HG03139 (cell line): ENCODE results near the gene DOCK1.
"Not testable (repeated sequence)": the region's sequence is repeated elsewhere in the genome, so short reads cannot be mapped to it uniquely, and the experiment has no call there.

Experiments used
- ATAC-seq: cut with Tn5 transposase; IDR thresholded peaks from one replicate; pipeline ENCODE4 v1.9.1; 2021; ENCODE audit not compliant: unreplicated experiment

Gene DOCK1

DNA sequence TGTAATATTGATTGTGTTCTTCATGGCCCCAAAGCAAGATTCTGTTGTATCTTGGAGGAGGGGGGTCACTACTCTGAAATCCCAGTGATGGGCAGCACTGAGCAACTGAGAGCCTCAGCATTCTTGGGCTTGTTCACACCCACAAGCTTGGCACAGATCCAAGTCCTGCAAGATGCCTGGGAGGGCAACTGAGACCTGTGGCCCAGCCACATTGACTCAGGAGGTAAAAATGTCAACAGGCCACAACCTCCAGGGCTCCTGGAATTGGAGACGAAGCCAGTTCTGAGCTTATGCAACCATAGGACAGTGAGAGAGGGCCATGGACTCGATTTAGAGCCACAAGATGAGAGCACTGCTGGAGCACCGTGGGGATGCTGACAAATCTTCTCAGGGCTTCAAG, 3.1 kb upstream of the DOCK1 start:
- ATAC-seq: no peak

DNA sequence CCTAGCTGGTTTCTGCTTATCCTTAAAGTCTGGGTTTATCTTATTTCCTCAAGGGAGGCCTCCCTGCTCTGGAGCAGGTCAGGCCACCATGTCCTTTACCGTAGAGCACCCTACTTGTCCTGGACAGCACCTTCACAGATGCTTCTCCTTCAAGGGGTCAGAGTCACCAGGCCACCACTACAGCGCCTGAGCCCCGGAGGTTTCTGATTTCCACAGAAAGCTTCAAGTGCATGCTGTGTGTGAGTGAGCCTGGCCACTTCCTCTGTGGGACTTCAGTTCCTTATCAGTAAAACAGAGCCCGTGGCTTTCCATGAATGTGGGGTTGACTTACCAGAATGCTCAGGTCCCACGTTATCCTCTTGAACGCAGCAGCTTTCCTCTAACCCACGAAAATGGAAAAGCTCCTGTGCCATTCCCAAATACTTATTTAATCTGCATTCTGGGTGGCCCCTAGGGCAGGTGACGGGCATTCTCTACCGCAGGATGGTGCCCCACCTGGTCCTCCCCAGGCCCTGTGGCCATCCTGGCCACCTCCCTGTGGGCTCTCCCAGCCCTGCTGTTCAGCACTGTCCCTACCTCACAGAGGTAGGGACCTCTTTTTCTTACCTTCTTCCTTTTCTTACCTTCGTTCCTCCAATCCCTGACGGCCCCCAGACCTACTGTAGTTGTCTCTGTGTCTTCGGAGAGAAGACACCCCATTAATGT, 1.4 kb upstream of the DOCK1 start:
- ATAC-seq: no peak

- no peak for ATAC-seq
These were observed 761 bp upstream of the DOCK1 start for GRCh38 chr10:126904516-126904817.

- no peak for ATAC-seq
These were observed 812 bp downstream of the DOCK1 start for GRCh38 chr10:126905776-126906703.

DNA sequence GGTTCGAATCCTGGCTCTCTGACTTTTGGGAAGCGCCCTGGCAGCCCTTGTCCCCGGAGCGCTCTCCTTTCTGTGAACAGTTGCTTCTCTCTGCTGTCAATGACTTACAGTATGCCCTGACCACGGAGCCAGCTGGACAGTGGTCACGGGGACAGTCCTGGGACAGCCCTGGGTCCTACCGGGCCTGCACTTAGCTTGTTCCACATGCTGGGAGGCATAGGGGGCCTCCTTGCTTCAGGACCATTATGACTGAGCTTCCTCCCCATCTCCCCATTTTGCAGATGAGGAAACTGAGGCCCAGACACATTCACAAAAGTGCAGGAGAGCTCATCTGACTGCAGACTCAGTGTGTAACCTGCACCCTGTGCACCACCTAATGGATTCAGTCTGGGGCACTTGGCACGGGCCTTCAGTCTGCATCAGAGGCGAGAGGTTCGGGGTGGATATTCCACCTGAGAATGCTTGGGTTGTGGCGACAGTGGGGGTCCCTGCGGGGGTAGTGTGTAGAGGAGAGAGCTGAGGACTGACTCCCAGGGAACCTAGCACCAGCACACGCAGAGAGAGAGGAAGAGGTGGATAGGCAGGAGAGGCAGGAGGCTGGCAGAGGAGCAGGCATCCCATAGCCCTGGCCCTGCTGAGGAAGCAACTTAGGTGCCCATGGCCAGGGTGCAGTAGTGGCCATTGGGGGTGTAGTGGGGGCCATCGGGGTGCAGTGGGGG, 1.6 kb downstream of the DOCK1 start:
- ATAC-seq: no peak

GRCh38 chr10:126907423-126907970, 2.3 kb downstream of the DOCK1 start:
- ATAC-seq: no peak

DNA sequence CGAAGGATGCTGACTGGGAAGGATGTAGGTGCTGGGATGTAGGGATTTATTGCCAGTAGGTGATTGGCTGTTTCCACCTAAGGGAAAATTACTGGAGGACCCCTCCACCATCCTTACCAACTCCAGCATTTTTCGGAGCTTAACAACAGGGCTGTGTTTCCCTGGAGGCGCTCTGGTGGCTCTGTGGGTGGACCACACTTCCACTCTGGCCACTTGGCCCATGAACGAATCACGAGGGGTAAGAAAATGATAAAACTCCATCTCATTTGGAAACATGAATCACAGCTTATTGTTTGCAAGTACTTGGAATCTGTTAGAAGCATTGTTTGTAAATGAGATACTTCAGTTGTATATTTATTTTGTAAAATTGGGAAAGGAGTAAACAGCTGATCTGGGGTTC, 3.0 kb downstream of the DOCK1 start:
- ATAC-seq: no peak

DNA sequence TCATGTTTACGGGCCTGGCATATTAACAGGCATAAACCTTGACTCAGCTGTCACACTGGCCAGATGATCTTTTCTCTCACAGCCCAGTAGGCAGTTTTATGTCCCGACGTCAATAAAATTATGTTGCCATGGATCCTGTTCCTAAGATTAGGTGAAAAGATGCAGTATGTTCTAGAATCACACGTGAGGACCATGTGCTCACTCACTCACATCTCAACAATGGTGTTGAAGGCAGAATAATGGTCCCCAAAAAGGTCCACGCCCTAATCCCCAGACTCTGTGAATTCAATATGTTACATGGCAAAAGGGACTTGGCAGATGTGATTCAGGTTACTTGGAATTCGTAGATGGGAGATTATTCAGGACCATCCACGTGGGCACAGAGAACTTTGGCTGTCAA, 3.5 kb downstream of the DOCK1 start:
- ATAC-seq: no peak

- no peak for ATAC-seq
These were observed 3.9 kb downstream of the DOCK1 start for GRCh38 chr10:126909147-126909546.

- no peak for ATAC-seq
These were observed 5.0 kb downstream of the DOCK1 start for GRCh38 chr10:126910196-126910595.

DNA sequence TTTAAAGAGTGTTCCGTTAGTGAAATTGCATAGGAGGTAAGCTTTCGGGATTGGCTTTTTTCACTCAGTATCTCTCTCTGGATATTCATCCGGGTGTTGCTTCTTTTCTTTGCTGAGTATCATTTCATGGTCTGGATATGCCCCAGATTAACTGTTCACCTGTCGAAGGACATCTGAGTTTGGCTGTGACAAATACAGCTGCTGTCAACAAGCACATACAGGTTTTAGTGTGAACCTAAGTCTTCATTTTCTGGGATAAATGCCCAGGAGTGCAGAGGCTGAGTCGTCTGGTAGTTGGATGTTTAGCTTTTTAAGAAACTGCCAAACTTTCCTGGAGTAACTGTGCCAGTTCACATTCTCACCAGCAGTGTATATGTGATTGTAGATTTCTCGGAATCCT, 5.6 kb downstream of the DOCK1 start:
- ATAC-seq: no peak

GRCh38 chr10:126911301-126911700, 6.1 kb downstream of the DOCK1 start:
- no peak for ATAC-seq

- ATAC-seq: no peak
These were observed 8.1 kb downstream of the DOCK1 start for GRCh38 chr10:126913316-126913715.

GRCh38 chr10:126914561-126914960, 9.3 kb downstream of the DOCK1 start:
- no peak for ATAC-seq

GRCh38 chr10:126916952-126917351, 11.7 kb downstream of the DOCK1 start:
- not testable (repeated sequence) for ATAC-seq

DNA sequence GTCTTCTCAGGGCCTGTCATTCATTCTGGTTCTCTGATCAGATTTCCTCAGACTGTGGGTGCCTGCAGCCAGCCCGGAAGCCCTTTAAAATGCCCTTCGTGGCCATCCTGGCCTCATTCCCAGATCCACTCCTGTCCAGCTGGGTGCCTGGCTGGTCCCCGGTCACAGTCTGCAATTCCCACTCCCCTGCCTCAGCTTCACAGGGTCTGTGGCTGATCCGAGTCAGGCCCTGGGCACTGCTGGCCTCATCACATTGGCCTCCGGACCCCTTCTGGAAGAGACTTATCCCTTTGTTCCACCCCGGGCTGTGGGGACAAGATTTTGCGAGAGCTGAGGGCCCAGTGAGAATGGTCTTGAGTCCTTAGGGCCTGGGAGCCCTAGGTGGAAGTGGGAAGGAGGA, 12.1 kb downstream of the DOCK1 start:
- ATAC-seq: no peak

DNA sequence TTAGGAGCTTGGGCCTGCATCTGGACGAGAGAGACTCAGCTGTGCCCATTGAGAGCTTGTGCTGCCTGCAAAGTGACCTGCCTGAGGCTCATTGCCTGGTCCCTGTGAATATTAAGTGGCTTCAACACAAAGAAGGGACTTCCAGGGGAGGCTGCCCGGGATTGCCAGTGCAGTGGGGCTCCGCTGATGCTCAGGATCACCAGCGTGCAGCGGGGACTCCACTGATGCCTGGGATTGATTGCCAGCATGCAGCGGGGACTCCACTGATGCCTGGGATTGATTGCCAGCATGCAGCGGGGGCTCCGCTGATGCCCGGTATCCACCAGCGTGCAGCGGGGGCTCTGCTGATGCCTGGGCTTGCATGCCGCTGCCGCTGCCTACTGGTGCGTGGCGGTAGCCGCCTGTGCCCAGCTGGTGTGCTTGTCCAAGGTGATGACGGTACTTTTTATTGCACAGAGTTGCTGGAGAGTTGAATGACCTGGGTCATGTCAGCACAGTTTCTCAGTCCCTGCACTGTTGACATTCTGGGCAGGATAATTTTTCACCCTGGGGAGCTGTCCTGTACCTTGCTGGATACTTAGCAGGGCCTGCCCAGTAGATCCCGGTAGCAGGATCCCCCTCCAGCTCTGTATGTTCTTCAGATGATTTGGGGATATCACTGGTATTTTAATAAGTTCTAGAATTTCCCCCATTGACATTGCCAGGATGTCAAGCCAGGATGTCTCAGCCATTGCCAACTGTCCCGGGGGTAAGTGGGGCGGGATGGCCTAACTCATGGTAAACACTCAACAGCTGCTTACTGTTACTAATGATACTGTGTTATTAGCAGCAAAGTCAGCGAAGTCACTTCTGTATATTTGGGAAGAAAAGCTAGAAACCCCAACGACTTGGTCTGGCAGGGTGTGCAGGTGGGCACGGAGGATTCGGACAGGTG, 13.0 kb downstream of the DOCK1 start:
- no peak for ATAC-seq

- ATAC-seq: no peak
These were observed 14.2 kb downstream of the DOCK1 start for GRCh38 chr10:126919426-126919825.

- no peak for ATAC-seq
These were observed 15.9 kb downstream of the DOCK1 start for GRCh38 chr10:126921162-126921561.

DNA sequence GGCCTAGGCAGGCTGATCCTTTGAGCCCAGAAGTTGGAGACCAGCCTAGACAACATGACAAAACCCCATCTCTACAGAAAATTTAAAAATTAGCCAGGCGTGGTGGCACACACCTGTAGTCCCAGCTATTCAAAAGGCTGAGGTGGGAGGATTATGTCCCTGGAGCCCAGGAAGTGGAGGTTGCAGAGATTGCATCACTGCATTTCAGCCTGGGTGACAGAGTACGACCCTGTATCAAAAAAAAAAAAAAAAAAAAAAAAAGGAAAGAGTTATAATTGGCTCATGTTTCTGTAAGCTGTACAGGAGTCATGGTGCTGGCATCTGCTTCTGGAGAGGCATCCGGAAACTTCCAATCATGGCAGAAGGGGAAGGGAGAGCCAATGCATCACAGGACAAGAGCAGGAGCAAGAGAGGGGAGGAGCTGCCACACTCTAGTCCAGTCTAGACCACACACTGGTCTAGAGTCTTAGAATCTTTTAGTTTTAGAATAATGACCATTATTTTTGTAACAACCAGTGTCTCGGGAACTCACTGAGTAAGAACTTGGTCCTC, 16.8 kb downstream of the DOCK1 start:
- no peak for ATAC-seq
